Keratinocyte (primary cell): ENCODE measurements around the gene CAPN1. TPM values are rescaled to one million over a fixed set of nuclear protein-coding genes. Genes with fewer than 3 reads are reported as not detected.

Experiments used
- DNase-seq: peaks from one replicate; pipeline ENCODE4 v3.0.0-alpha.2; 2011; ENCODE audit warnings: low read depth, missing footprints, low spot score
- FAIRE-seq: peaks from 2 replicates; lab custom pipeline; 2011; peaks lifted over from hg19 to GRCh38; lab: Jason Lieb, UNC
- H2AFZ ChIP-seq: 2 replicates; pipeline ENCODE4 v1.6.0; 2012; ENCODE audit warnings: low read length, control low read depth, inconsistent platforms; ENCODE audit not compliant: control insufficient read depth
- H3K27ac ChIP-seq: 2 replicates; pipeline ENCODE4 v1.5.1; 2011; ENCODE audit warnings: low read length; ENCODE audit not compliant: control insufficient read depth, insufficient read depth
- H3K27me3 ChIP-seq: 3 replicates; pipeline ENCODE4 v1.6.0; 2011; ENCODE audit warnings: low read length; ENCODE audit not compliant: control insufficient read depth, insufficient read depth; ENCODE audit errors: extremely low read depth
- H3K36me3 ChIP-seq, 2 experiments: 2 replicates in 1 of 2; 3 replicates in 1 of 2; pipeline ENCODE4 v1.5.1; 2011; ENCODE audit warnings: low read length in 2 of 2, mild to moderate bottlenecking in 1 of 2; ENCODE audit not compliant: control insufficient read depth in 2 of 2, insufficient read depth in 2 of 2; ENCODE audit errors: extremely low read depth in 1 of 2
- H3K4me1 ChIP-seq: 3 replicates; pipeline ENCODE4 v1.5.1; 2011; ENCODE audit warnings: low read length; ENCODE audit not compliant: control insufficient read depth, insufficient read depth; ENCODE audit errors: extremely low read depth
- H3K4me2 ChIP-seq: 3 replicates; pipeline ENCODE4 v1.6.0; 2011; ENCODE audit warnings: low read depth, low read length; ENCODE audit not compliant: control insufficient read depth, insufficient read depth; ENCODE audit errors: extremely low read depth
- H3K4me3 ChIP-seq, 3 experiments: fragments of 200-600 bp in 1 of 3; sonication (generic) in 1 of 3; 2 replicates in 2 of 3; 3 replicates in 1 of 3; pipeline ENCODE4 v1.5.1; 2011 to 2016; ENCODE audit warnings: low read length in 3 of 3, mild to moderate bottlenecking in 3 of 3, control low read depth in 2 of 3, inconsistent platforms in 1 of 3, low read depth in 1 of 3, mixed read lengths in 1 of 3, mixed run types in 1 of 3, moderate library complexity in 1 of 3; ENCODE audit not compliant: control insufficient read depth in 2 of 3, insufficient read depth in 2 of 3; ENCODE audit errors: extremely low read depth in 1 of 3
- H3K79me2 ChIP-seq: 2 replicates; pipeline ENCODE4 v1.6.0; 2012; ENCODE audit warnings: low read length; ENCODE audit not compliant: control insufficient read depth, insufficient read depth
- H3K9ac ChIP-seq: 3 replicates; pipeline ENCODE4 v1.6.0; 2011; ENCODE audit warnings: low read length; ENCODE audit not compliant: control insufficient read depth, insufficient read depth; ENCODE audit errors: extremely low read depth
- H3K9me1 ChIP-seq: 3 replicates; pipeline ENCODE4 v1.6.0; 2011; ENCODE audit warnings: low read length; ENCODE audit not compliant: control insufficient read depth, insufficient read depth; ENCODE audit errors: extremely low read depth
- H3K9me3 ChIP-seq: 2 replicates; pipeline ENCODE4 v1.5.1; 2012; ENCODE audit warnings: low read depth, low read length; ENCODE audit not compliant: control insufficient read depth
- H4K20me1 ChIP-seq: 3 replicates; pipeline ENCODE4 v1.6.0; 2011; ENCODE audit warnings: low read length; ENCODE audit not compliant: control insufficient read depth, insufficient read depth; ENCODE audit errors: extremely low read depth
- CTCF ChIP-seq, 3 experiments: IDR thresholded peaks in 1 of 3; conservative IDR thresholded peaks in 1 of 3; optimal IDR thresholded peaks in 1 of 3; 2 replicates in 2 of 3; 3 replicates in 1 of 3; pipeline versions ENCODE3 to v1.5.1; 2011; ENCODE audit warnings: low read length in 3 of 3, mild to moderate bottlenecking in 3 of 3, moderate library complexity in 2 of 3, control low read depth in 1 of 3, inconsistent platforms in 1 of 3; ENCODE audit not compliant: insufficient read depth in 2 of 3; ENCODE audit errors: extremely low read depth in 1 of 3
- EZH2 ChIP-seq: IDR thresholded peaks from one replicate; pipeline ENCODE4 v1.6.1; 2012; ENCODE audit warnings: inconsistent platforms, mild to moderate bottlenecking, low read length, moderate library complexity
- dilution Hi-C: fragments of 300-500 bp; cut with MboI; formaldehyde crosslinking; loops from one replicate; pipeline ENCODE4 v1.7.0; 2020; ENCODE audit warnings: low sequenced_read_pairs; ENCODE audit not compliant: extremely low pct_ligation_motif_present
- polyA plus RNA-seq, 5 experiments: library from polyadenylated mRNA; depleted of rRNA in 3 of 5; stranded (reverse) in 3 of 5; stranded (forward) in 1 of 5; unstranded in 1 of 5; fragments of >200 nt; gene quantifications; 1 replicate in 1 of 5; 2 replicates in 3 of 5; 3 replicates in 1 of 5; pipeline versions ENCODE4 v1.2.1 to v1.2.3, GENCODE V29; 2011 to 2012; ENCODE audit warnings: missing spikeins in 2 of 5, low read depth in 1 of 5, low replicate concordance in 1 of 5

CAPN1 gene
- polyA plus RNA-seq, 1 donor (not counting 4 experiments of a cell fraction or from before 2014, with no cell fraction given) = 250 TPM

DNA sequence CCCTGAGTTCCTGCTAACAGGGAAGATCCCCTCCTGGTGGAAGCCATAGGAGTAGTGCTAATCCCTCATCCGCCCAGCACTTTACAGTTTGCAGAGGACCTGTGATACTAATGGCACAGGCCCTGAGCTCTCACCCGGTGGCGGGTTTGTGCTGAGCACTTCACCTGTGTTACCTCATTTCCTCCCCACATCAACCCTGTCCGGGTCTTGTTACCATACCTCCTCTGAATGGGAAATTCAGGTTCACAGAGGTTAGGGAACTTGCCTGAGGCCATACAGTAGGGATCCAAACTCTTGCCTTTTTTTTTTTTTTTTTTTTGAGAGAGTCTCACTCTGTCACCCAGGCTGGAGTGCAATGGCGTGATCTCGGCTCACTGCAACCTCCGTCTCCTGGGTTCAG is 25.2 kb downstream of the CAPN1 start:
- FAIRE-seq (no peak), DNase-seq (no peak)
- peaks cover 61 to 68% of the 10 kb centered on the region in 2 experiments for H3K36me3 ChIP-seq
- H4K20me1 ChIP-seq = peaks cover 6% of the 10 kb centered on the region
- dilution Hi-C loops = no loop called here
- no peak overlapping the region for H2AFZ ChIP-seq
- TF ChIP-seq CTCF (optimal IDR thresholded peaks at IDR 0.05 in 1 of 3, IDR thresholded peaks at IDR 0.05 in 1 of 3, conservative IDR thresholded peaks at IDR 0.05 in 1 of 3; ENCODE audit: extremely low read depth in 1 of 3, insufficient read depth in 2 of 3, low read length in 3 of 3) = no peak
- TF ChIP-seq EZH2 = no peak
- H3K27ac ChIP-seq = no peak overlapping the region
- H3K79me2 ChIP-seq = peaks cover 2% of the 10 kb centered on the region
- no peak overlapping the region for H3K9ac ChIP-seq
- H3K4me2 ChIP-seq = no peak overlapping the region
- no peaks in the 10 kb centered on the region for H3K4me1 ChIP-seq
- no peaks in the 10 kb centered on the region for H3K27me3 ChIP-seq
- no peak overlapping the region for H3K4me3 ChIP-seq
- no peaks in the 10 kb centered on the region for H3K9me3 ChIP-seq
- no peaks in the 10 kb centered on the region for H3K9me1 ChIP-seq

GRCh38 chr11:65207918-65208784 is 26.4 kb downstream of the CAPN1 start:
- DNase-seq = no peak
- H3K4me1 ChIP-seq = no peaks in the 10 kb centered on the region
- peaks cover 2% of the 10 kb centered on the region for H3K79me2 ChIP-seq
- FAIRE-seq = no peak
- peaks cover 67 to 69% of the 10 kb centered on the region in 2 experiments for H3K36me3 ChIP-seq
- H3K4me2 ChIP-seq = no peak overlapping the region
- H3K27me3 ChIP-seq = no peaks in the 10 kb centered on the region
- dilution Hi-C loops = no loop called here
- no peak overlapping the region for H3K27ac ChIP-seq
- no peaks in the 10 kb centered on the region for H3K9me3 ChIP-seq
- no peak overlapping the region for H3K9ac ChIP-seq
- H4K20me1 ChIP-seq = peaks cover 6% of the 10 kb centered on the region
- TF ChIP-seq EZH2 (no peak), CTCF (optimal IDR thresholded peaks at IDR 0.05 in 1 of 3, IDR thresholded peaks at IDR 0.05 in 1 of 3, conservative IDR thresholded peaks at IDR 0.05 in 1 of 3; ENCODE audit: extremely low read depth in 1 of 3, insufficient read depth in 2 of 3, low read length in 3 of 3) (no peak)
- H2AFZ ChIP-seq = no peak overlapping the region
- H3K9me1 ChIP-seq = no peaks in the 10 kb centered on the region
- H3K4me3 ChIP-seq = no peak overlapping the region
